Esophagus muscularis mucosa (tissue), 3 donors: Measurements from ENCODE around the gene ZNF618.

Source experiments
- CTCF ChIP-seq, 3 experiments: fragments of 200-600 bp in 2 of 3; fragments of 450-650 bp in 1 of 3; sonication (generic) in 2 of 3; IDR thresholded peaks; one replicate each; pipeline ENCODE4 v1.5.1; 2017 to 2019; ENCODE audit warnings: antibody characterized with exemption in 3 of 3, mild to moderate bottlenecking in 2 of 3, moderate library complexity in 1 of 3
- POLR2A ChIP-seq: fragments of 450-650 bp; IDR thresholded peaks from one replicate; pipeline ENCODE4 v1.6.1; 2017; ENCODE audit warnings: antibody characterized with exemption, moderate library complexity, mild to moderate bottlenecking, low read depth
- POLR2AphosphoS5 ChIP-seq, 2 donors: sonication (generic); formaldehyde crosslinking; IDR thresholded peaks; one replicate each; pipeline ENCODE4 v1.6.1; 2017; ENCODE audit warnings: antibody characterized with exemption in 2 of 2

GRCh38 chr9:113952676-113953075 lies 76.6 kb downstream of the ZNF618 start:
- TF ChIP-seq CTCF (IDR thresholded peaks at IDR 0.05): no peak
- TF ChIP-seq POLR2A: no peak
- no peak for TF ChIP-seq POLR2AphosphoS5 (IDR thresholded peaks at IDR 0.05)
